PFSK-1 (cell line): ENCODE measurements around the gene KDM3A.

Experiments used
- POLR2AphosphoS5 ChIP-seq: IDR thresholded peaks from 2 replicates; pipeline ENCODE4 v1.6.1; 2012; ENCODE audit warnings: low read depth, mild to moderate bottlenecking, control low read depth, low read length, moderate library complexity
- REST ChIP-seq, 2 experiments: IDR thresholded peaks; 2 replicates each; pipeline versions ENCODE4 v1.6.1 to v1.8.0; 2011 to 2012; ENCODE audit warnings: low read depth in 2 of 2, low read length in 2 of 2, control low read depth in 1 of 2, inconsistent platforms in 1 of 2, mild to moderate bottlenecking in 1 of 2, moderate library complexity in 1 of 2; ENCODE audit not compliant: insufficient read depth in 1 of 2
- SIN3A ChIP-seq: IDR thresholded peaks from 2 replicates; pipeline ENCODE4 v1.6.1; 2012; ENCODE audit warnings: mild to moderate bottlenecking, low read length, moderate library complexity, borderline replicate concordance; ENCODE audit not compliant: insufficient read depth
- TAF1 ChIP-seq: IDR thresholded peaks from 2 replicates; pipeline ENCODE4 v1.6.1; 2012; ENCODE audit warnings: low read length, control low read depth, borderline replicate concordance; ENCODE audit not compliant: insufficient read depth

GRCh38 chr2:86489542-86489941 is 48.4 kb downstream of the KDM3A start:
- no peak for TF ChIP-seq POLR2AphosphoS5
- TF ChIP-seq REST (IDR thresholded peaks at IDR 0.05; ENCODE audit: insufficient read depth in 1 of 2, low read depth in 2 of 2, low read length in 2 of 2), result no peak
- no peak for TF ChIP-seq TAF1
- TF ChIP-seq SIN3A, result no peak
